Activated CD8-positive, alpha-beta memory T cell treated with anti-CD3 and anti-CD28 coated beads for 36 hours (primary cell): ENCODE data around the gene GPRC5C. TPM values are rescaled to one million over a fixed set of nuclear protein-coding genes. Genes with fewer than 3 reads are reported as not detected.

Experiments
- CTCF ChIA-PET: fragments of 350-600 bp; sonication (Branson Sonifier 250); formaldehyde crosslinking; loops from one replicate; lab custom pipeline; 2021; ENCODE audit warnings: antibody characterized with exemption; lab: Charles Lee
- POLR2A ChIA-PET: fragments of 350-600 bp; sonication (Branson Sonifier 250); formaldehyde crosslinking; loops from one replicate; lab custom pipeline; 2021; ENCODE audit warnings: antibody characterized with exemption; lab: Charles Lee
- total RNA-seq, 2 experiments: library from RNA; stranded (reverse); gene quantifications; one replicate each; pipeline ENCODE4 v1.2.3, GENCODE V29; 2021

The GPRC5C gene
- total RNA-seq, 2 experiments from 2014 or later: 0.44 to 0.59 TPM

DNA sequence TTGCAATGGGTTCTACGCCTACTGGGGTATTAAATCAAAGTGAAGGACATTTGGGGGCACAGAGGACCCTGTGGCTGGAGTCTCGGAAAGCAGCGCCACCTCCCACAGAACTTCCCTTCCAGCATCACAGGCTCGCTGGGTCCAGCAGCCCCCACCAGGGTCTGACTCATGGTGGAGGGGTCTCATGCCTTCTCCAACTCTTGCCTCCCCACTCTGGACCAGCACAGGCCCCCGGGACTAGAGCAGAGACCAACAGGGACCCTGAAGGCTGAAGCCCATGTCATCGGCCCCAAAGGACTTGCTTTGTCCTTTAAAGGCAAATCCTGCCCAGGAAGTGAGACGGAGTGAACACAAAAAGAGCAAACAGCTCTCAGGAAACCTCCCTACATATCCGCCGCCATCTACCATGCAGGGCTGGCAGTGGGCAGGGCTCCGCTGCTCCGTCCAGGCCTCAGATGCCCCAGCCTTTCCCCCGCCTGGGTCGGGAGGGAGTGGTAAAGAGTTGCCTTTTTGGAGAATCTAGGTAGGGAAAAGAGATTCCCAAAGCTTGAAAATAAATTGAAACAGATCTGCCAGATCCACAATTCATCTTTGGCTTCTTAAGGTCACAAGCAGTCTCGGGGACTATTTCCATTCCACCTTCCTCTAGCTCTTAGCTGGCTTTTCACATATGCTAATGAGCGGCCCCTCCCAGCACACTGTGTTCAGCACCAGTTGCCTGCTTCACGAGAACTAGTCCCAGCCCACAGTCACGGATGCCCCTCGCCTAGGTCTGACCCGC lies 2.1 kb upstream of the GPRC5C start:
- CTCF ChIA-PET: interaction anchor here (1.1 kb wide), 1 partner anchor 21 kb away, joined by 3 read pairs; no protein-coding TSS in a partner anchor
- POLR2A ChIA-PET: no interaction called here

DNA sequence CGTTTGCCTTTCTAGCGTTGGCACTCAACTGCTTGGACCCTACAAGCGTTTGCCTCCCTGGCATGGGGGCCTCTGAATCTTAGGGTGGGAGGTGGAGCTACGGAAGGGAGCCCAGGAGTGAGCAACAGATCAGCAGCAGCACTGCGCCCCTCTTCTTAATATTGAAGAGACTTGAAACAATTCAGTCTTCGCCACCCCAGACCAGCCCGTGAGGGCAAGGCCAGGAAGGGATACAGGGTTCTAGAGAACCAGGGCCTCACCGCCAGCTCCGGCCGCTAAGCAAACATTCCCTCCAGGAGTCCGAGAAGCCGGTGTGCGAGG lies 1.5 kb upstream of the GPRC5C start:
- ChIA-PET CTCF (interaction anchor here (1.1 kb wide), 1 partner anchor 20 kb away, joined by 3 read pairs; no protein-coding TSS in a partner anchor), POLR2A (no interaction called here)

DNA sequence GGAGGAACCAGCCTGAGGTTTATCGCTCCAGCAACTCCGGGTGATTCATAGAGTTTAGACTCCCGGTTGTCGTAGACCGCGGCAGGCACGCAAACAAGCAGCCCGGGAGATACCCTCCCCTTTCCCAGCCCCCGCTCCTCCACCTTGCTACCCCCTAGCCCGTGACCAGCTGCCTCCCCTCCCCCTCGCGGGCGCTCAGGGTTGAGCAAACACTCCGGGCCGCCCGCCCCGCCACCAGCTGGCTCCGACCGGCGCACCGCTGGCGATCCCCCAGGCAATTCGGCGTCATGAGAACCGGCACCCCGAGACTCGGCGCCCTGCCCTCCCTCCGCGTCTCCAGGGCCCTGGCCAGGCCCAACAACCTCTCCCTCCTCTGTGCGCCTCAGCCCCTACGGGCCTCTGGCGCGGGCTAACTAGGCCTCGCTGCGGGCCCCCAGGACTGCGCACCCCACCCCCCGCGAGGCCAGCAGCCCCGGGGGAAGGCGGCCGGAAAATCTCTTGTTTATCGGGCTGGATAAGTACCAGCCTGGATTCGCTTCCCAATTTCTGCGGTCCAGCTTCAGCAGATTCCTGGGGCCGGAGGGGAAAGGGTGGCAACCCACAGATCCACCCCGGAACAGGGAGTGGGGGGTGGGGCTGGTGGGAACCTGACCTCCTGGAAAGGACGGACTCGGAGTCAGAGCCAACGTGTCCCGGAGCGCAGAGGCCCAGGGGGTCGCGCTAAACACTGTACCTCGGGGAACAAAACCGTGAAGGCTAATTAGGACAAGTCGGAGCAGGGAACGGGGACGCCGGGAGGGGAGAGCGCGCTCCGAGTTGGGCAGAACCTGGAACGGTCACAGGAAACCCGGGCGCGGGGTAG lies 951 bp upstream of the GPRC5C start:
- POLR2A ChIA-PET: no interaction called here

DNA sequence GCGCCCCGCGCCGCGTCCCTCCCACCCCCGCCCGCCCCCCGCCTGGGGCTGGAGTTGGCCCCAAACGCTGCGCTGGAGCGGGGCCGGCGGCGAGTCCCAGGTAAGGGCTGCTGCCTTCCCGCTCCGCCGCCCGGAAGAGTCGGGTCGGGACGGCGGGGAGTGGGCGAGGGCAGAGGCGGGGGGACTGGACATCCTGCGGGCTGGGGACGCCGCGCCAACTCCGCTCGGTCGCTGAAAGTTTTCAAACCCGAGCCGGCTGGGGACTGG lies 469 bp downstream of the GPRC5C start:
- CTCF ChIA-PET: no interaction called here
- POLR2A ChIA-PET: no interaction called here

More for the DNA sequence above, 951 bp upstream of the GPRC5C start:
- CTCF ChIA-PET: interaction anchor here (1.1 kb wide), 1 partner anchor 20 kb away, joined by 3 read pairs; no protein-coding TSS in a partner anchor

DNA sequence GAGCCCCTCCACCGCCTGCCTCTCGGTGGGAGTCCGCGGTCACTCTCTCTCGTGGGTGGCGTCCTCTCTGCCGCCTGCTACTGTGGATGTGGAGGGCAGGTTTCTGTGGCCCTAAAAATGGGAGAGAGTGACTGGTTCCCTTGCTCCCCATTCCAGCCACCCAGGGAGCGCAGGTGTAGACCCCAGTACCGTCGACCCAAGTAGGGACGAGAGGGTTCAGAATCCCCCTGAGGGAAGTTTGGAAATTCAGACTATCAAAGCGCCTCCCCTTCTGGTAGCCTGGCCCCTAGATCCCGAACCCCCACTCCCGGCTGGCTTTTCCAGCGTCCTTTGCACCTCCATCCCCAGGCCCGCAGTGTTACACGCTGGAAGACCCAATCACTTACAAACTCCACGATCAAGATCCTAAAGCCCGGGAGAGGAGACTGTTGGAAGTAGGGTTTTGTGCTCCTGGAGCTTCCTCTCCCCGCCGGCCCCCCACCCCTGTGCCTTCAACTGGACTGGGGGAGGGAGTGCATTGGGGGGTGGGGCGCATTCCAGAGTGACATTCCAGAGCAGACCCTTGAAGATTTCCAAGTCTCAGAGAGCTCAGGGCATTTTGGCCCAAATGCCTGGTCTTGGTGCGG lies 991 bp downstream of the GPRC5C start:
- CTCF ChIA-PET: no interaction called here
- POLR2A ChIA-PET: no interaction called here

DNA sequence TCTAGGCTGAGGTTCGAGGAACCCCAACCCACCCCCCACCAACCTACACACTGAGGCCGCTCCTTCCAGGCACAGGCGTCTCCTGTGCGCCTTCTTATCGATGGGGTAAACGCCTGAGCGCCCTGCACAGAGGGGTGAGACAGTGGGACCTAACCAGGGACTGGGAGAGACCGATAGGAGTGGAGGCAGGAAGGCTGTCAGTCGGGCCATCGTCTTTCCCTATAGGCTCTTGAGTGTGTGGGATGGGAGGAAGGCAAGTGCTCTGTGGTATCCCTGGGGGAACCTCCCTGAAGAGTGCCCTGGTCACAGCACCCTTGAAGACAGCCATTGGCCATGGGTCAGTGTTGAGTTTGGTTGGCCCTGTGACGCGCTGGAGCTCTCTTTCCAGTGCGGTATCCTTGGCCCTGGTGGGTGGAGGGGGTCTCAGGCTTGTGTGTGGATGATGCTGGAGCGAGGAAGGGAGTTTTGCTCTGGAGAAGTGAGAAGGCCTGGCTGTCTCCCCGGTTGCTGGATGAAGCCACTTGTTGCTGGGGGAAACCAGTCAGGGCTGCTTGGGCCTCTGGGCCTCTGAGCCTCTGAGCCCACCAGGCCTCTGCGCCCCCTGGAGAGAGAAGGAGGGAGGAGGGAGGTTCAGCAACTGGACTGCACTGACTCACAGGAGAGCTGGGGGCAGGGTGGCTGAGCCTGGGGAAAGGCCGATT lies 1.7 kb downstream of the GPRC5C start:
- POLR2A ChIA-PET: no interaction called here
- CTCF ChIA-PET: interaction anchor here (1.0 to 1.3 kb wide), 2 partner anchors 10 to 24 kb away, joined by 3 to 4 read pairs; no protein-coding TSS in a partner anchor

GRCh38 chr17:74435775-74436359 lies 4.0 kb downstream of the GPRC5C start:
- ChIA-PET CTCF (interaction anchor here (0.9 to 1.1 kb wide), 2 partner anchors 9 to 57 kb away, joined by 4 to 5 read pairs; no protein-coding TSS in a partner anchor), POLR2A (no interaction called here)

- POLR2A ChIA-PET: no interaction called here
Measured at GRCh38 chr17:74437702-74438101, 5.8 kb downstream of the GPRC5C start.

GRCh38 chr17:74439691-74440567 lies 8.0 kb downstream of the GPRC5C start:
- CTCF ChIA-PET: interaction anchor here (0.5 to 2.3 kb wide), 4 partner anchors 17 to 135 kb away, joined by 3 to 5 read pairs (median 3); no protein-coding TSS in a partner anchor
- POLR2A ChIA-PET: no interaction called here

More at GRCh38 chr17:74437702-74438101, 5.8 kb downstream of the GPRC5C start:
- CTCF ChIA-PET: interaction anchor here (0.7 to 1.4 kb wide), 9 partner anchors 12 to 135 kb away, joined by 3 to 5 read pairs (median 3); partner anchors contain the start of gene CD300A

DNA sequence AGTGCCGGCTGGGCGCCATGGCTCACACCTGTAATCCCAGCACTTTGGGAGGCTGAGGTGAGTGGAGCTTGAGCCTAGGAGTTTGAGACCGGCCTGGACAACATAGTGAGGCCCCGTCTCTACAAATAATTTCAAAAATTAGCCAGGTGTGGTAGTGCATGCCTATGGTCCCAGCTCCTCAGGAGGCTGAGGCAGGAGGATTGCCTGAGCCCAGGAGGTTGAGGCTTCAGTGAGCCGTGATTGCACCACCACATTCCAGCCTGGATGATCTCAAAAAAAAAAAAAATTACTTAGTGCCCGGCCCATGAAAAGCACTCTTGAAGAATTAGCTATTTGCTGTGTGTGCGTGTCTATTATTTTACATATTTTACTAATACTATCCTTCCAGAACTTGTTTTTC lies 9.6 kb downstream of the GPRC5C start:
- ChIA-PET POLR2A (no interaction called here), CTCF (interaction anchor here (2.3 kb wide), 1 partner anchor 16 kb away, joined by 5 read pairs; no protein-coding TSS in a partner anchor)

DNA sequence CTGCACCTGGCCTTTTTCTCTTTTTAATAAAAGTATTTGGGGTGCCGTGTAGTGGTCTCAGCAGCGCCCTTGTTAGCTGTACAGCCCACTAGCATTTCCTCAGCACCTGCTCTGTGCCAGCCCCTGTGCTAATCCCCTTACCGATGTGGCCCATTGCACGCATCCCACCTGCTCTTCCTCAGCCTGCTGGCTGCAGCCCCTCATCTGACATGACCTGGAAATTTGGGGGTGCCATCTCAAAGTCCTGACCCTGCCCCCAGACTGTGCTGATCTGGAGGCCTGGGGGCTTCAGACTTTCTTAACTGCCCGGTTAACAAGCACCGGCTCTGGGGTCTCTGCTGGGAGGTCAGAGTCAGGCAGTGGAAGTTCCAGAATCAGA lies 10.4 kb downstream of the GPRC5C start:
- ChIA-PET CTCF (interaction anchor here (2.3 kb wide), 1 partner anchor 15 kb away, joined by 5 read pairs; no protein-coding TSS in a partner anchor), POLR2A (no interaction called here)

DNA sequence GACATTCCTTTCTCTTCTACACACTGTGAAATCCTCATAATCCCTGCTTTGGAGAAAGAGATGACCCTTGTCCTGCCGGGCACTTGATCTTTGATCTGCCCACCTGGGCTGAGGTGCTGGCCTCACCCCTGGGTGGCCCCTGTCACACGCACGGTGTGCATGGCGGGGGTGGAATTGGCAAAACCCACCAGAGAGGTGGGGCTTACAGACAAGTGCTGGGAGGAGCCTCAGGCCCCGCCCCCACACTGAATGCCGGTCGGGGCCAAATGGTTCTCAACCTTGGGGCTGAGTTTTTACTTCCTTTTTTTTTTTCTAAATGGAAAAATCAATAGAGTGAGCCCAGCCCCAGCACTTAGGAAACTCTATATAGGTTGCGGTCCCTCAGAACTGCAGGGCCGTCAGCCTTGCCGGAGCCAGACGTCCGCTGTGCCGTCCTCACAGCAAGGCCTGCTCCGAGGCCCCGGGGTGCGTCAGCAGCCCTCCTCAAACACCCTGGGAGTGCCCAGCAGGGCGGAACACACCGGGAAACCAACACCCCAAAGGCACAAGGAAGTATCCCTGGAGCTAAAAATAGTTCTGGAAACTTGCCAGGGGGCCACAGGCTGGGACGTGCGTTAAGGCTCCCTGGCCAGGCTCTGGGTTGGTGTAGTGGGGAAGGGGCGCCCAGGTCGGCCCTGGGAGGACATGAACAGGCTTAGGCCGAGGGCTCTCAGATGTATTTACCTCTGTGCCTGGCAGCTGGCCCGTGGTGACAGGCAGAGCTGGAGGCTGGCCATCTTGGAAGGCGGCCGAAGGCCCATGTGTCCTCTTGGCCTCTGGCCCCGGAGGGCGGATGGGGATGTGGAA lies 11.0 kb downstream of the GPRC5C start:
- CTCF ChIA-PET: interaction anchor here (0.9 to 2.6 kb wide), 5 partner anchors 9 to 64 kb away, joined by 3 to 12 read pairs (median 5); no protein-coding TSS in a partner anchor
- POLR2A ChIA-PET: no interaction called here

GRCh38 chr17:74443516-74444296 lies 11.8 kb downstream of the GPRC5C start:
- CTCF ChIA-PET: interaction anchor here (0.9 to 2.6 kb wide), 4 partner anchors 10 to 65 kb away, joined by 3 to 12 read pairs (median 7); no protein-coding TSS in a partner anchor
- POLR2A ChIA-PET: no interaction called here

DNA sequence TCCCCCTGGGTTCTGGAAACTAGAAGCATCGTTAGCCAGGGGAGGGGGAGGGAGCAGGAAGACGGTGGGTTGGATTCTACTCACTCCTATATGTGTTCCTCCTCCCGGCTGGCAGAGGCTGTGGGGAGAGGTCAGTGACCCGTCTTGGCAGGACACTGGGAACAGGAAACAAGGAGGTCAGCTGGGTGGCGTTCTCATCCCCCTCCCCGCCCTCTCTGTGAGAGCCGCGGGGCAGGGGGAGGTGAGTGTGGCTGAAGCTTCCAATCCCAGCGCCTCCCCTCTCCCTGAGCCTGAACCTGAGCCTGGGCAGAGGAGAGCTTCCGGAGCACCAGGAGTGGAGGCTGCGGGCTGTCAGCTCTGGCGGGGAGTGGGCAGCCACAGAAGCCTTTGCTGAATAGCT lies 12.5 kb downstream of the GPRC5C start:
- ChIA-PET CTCF (interaction anchor here (1.5 to 2.6 kb wide), 3 partner anchors 9 to 65 kb away, joined by 4 to 12 read pairs (median 10); no protein-coding TSS in a partner anchor), POLR2A (no interaction called here)

GRCh38 chr17:74445158-74445557 lies 13.3 kb downstream of the GPRC5C start:
- CTCF ChIA-PET: interaction anchor here (1.5 to 2.6 kb wide), 3 partner anchors 10 to 66 kb away, joined by 4 to 12 read pairs (median 10); no protein-coding TSS in a partner anchor
- POLR2A ChIA-PET: no interaction called here
